Posterior cingulate gyrus (tissue), 11 donors: ENCODE measurements around the gene GALNT17.

Source experiments
- DNase-seq, 10 donors: peaks; one replicate each; pipeline versions ENCODE4 v3.0.0 to v3.0.0-alpha.2; 2020 to 2021; ENCODE audit warnings: mixed read lengths in 3 of 10
- intact Hi-C: fragments of 100-400 bp; cut with DNase I; formaldehyde crosslinking; loops from one replicate; pipeline ENCODE4 v1.15.1; 2023

Gene GALNT17

GRCh38 chr7:71271203-71271602, 139.3 kb downstream of the GALNT17 start:
- no peak for DNase-seq

GRCh38 chr7:71272509-71273490, 140.9 kb downstream of the GALNT17 start:
- no peak for DNase-seq
- intact Hi-C loops, result no loop called here

More at GRCh38 chr7:71271203-71271602, 139.3 kb downstream of the GALNT17 start:
- intact Hi-C loops, result no loop called here

GRCh38 chr7:71278257-71278656, 146.3 kb downstream of the GALNT17 start:
- intact Hi-C loops, result no loop called here
- no peak for DNase-seq

- DNase-seq, result no peak
- intact Hi-C loops, result no loop called here
These were observed 149.3 kb downstream of the GALNT17 start for GRCh38 chr7:71281261-71281660.

GRCh38 chr7:71283802-71284201, 151.9 kb downstream of the GALNT17 start:
- intact Hi-C loops, result no loop called here
- no peak for DNase-seq

- intact Hi-C loops, result no loop called here
- no peak for DNase-seq
These were observed 153.7 kb downstream of the GALNT17 start for GRCh38 chr7:71285571-71286145.

GRCh38 chr7:71286336-71286735, 154.4 kb downstream of the GALNT17 start:
- intact Hi-C loops, result no loop called here
- DNase-seq, result peak in 1 of 10 donors; percentile 17

- intact Hi-C loops, result no loop called here
- no peak for DNase-seq
These were observed 155.0 kb downstream of the GALNT17 start for GRCh38 chr7:71286924-71287323.

- intact Hi-C loops, result no loop called here
- peak in 4 of 10 donors; percentile 16 to 81 (median 24) for DNase-seq
These were observed 158.5 kb downstream of the GALNT17 start for GRCh38 chr7:71290452-71290851.

- no peak for DNase-seq
- intact Hi-C loops, result no loop called here
These were observed 166.4 kb downstream of the GALNT17 start for GRCh38 chr7:71298378-71298777.

GRCh38 chr7:71300086-71300485, 168.1 kb downstream of the GALNT17 start:
- intact Hi-C loops, result no loop called here
- DNase-seq, result no peak

GRCh38 chr7:71300603-71301002, 168.7 kb downstream of the GALNT17 start:
- no peak for DNase-seq
- intact Hi-C loops, result no loop called here

GRCh38 chr7:71301167-71301566, 169.2 kb downstream of the GALNT17 start:
- intact Hi-C loops, result no loop called here
- DNase-seq, result no peak

- intact Hi-C loops, result no loop called here
- DNase-seq, result no peak
These were observed 171.6 kb downstream of the GALNT17 start for GRCh38 chr7:71303566-71303965.

- peak in 8 of 10 donors; percentile 44 to 92 (median 65) for DNase-seq
- intact Hi-C loops, result no loop called here
These were observed 176.2 kb downstream of the GALNT17 start for GRCh38 chr7:71308096-71308495.

- intact Hi-C loops, result no loop called here
- peak in 2 of 10 donors; percentile 14 to 32 for DNase-seq
These were observed 179.6 kb downstream of the GALNT17 start for GRCh38 chr7:71311576-71311975.

GRCh38 chr7:71312755-71313490, 181.0 kb downstream of the GALNT17 start:
- intact Hi-C loops, result no loop called here
- no peak for DNase-seq

GRCh38 chr7:71313553-71313952, 181.6 kb downstream of the GALNT17 start:
- intact Hi-C loops, result no loop called here
- DNase-seq, result no peak

- intact Hi-C loops, result no loop called here
- DNase-seq, result no peak
These were observed 189.0 kb downstream of the GALNT17 start for GRCh38 chr7:71320916-71321315.

GRCh38 chr7:71322201-71322600, 190.3 kb downstream of the GALNT17 start:
- intact Hi-C loops, result no loop called here
- no peak for DNase-seq

GRCh38 chr7:71323726-71324125, 191.8 kb downstream of the GALNT17 start:
- intact Hi-C loops, result no loop called here
- DNase-seq, result no peak
